PC-3 (cell line): Measurements from ENCODE around the gene SPATS2.

Experiments used
- EZH2phosphoT487 ChIP-seq: fragments of 300-600 bp; sonication (generic); IDR thresholded peaks from 2 replicates; pipeline ENCODE4 v1.6.1; 2018; ENCODE audit warnings: mild to moderate bottlenecking, antibody characterized with exemption, low read length, borderline replicate concordance
- TF ChIP-seq, protein P1 (sequence below): fragments of 300-600 bp; sonication (generic); conservative IDR thresholded peaks from 2 replicates; pipeline ENCODE4 v1.5.1; 2017; ENCODE audit warnings: antibody characterized with exemption, low read depth, mild to moderate bottlenecking, low read length

GRCh38 chr12:49413010-49413409 lies 45.7 kb downstream of the SPATS2 start:
- TF ChIP-seq, protein P1, sequence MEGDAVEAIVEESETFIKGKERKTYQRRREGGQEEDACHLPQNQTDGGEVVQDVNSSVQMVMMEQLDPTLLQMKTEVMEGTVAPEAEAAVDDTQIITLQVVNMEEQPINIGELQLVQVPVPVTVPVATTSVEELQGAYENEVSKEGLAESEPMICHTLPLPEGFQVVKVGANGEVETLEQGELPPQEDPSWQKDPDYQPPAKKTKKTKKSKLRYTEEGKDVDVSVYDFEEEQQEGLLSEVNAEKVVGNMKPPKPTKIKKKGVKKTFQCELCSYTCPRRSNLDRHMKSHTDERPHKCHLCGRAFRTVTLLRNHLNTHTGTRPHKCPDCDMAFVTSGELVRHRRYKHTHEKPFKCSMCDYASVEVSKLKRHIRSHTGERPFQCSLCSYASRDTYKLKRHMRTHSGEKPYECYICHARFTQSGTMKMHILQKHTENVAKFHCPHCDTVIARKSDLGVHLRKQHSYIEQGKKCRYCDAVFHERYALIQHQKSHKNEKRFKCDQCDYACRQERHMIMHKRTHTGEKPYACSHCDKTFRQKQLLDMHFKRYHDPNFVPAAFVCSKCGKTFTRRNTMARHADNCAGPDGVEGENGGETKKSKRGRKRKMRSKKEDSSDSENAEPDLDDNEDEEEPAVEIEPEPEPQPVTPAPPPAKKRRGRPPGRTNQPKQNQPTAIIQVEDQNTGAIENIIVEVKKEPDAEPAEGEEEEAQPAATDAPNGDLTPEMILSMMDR: no peak
- TF ChIP-seq EZH2phosphoT487: no peak
